Pancreas (tissue), 10 donors: ENCODE results near the gene SCN7A. TPM values are rescaled to one million over a fixed set of nuclear protein-coding genes. Genes with fewer than 3 reads are reported as not detected.

Source experiments
- ATAC-seq, 4 donors: fragments of 200-7000 bp; cut with Tn5 transposase; one replicate each; pipeline versions ENCODE4 v1.8.0 to v1.9.1; 2020; ENCODE audit warnings: mild to moderate bottlenecking in 4 of 4, moderate library complexity in 4 of 4
- DNase-seq, 6 donors: peaks; one replicate each; pipeline ENCODE4 v3.0.0-alpha.2; 2020
- FAIRE-seq: peaks from 2 replicates; lab custom pipeline; 2012; peaks lifted over from hg19 to GRCh38; lab: Jason Lieb, UNC
- H3K27ac ChIP-seq, 4 donors: fragments of 200-600 bp; sonication (generic); 1 replicate in 3 of 4; 2 replicates in 1 of 4; pipeline versions ENCODE4 v1.5.0 to v1.8.0; 2020
- H3K27me3 ChIP-seq, 4 donors: fragments of 200-600 bp; one replicate each; pipeline ENCODE4 v1.8.0; 2021
- H3K36me3 ChIP-seq, 3 donors: fragments of 200-600 bp; sonication (generic) in 1 of 3; one replicate each; pipeline versions ENCODE4 v1.5.0 to v1.8.0; 2020 to 2021
- H3K4me1 ChIP-seq, 3 donors: fragments of 200-600 bp; one replicate each; pipeline ENCODE4 v1.8.0; 2021
- H3K4me3 ChIP-seq, 4 donors: fragments of 200-600 bp; sonication (generic) in 2 of 4; one replicate each; pipeline versions ENCODE4 v1.5.0 to v1.8.0; 2020 to 2021
- H3K9me3 ChIP-seq, 4 donors: fragments of 200-600 bp; one replicate each; pipeline ENCODE4 v1.8.0; 2021
- CTCF ChIP-seq, 4 donors: fragments of 200-600 bp; sonication (generic) in 3 of 4; IDR thresholded peaks; one replicate each; pipeline versions ENCODE4 v1.5.0 to v1.8.0; 2021; ENCODE audit warnings: antibody characterized with exemption in 4 of 4
- WGBS, 2 donors: extraction: QIAGEN DNeasy Blood & Tissue Kit; methylation state at CpG; one replicate each; pipeline ENCODE4 v1.1.7; 2013; 5-methylcytosine and 5-hydroxymethylcytosine counted together
- intact Hi-C, 3 donors: fragments of 100-400 bp; cut with DNase I; formaldehyde crosslinking; loops; one replicate each; pipeline versions ENCODE4 v1.11.1 to v1.14.2; 2022
- polyA plus RNA-seq, 2 donors: library from polyadenylated mRNA; stranded (reverse); fragments of 200-250 nt; gene quantifications; one replicate each; pipeline ENCODE4 v1.2.3, GENCODE V29; 2013
- total RNA-seq, 6 donors: library from RNA; stranded (reverse); fragmentation: NEBNext Ultra II Directional in 4 of 6; extraction: Animal tissue kit (Norgen Biotek cat#: 25700) in 4 of 6; gene quantifications; one replicate each; pipeline versions ENCODE4 v1.2.1 to v1.2.4, GENCODE V29; 2021 to 2023
- donor health status: healthy with polysubstance abuse.
- donor health status: DM: no; HTN: no; CAD: no; lungs with moderate emphysema.
- donor health status: DM: no; HTN: no; CAD: no.
- donor health status: control.
- donor health status: control.
- donor health status: Bipolar disorder and iron deficiency.
- donor health status: DM: yes; HTN: yes; CAD: no.
- donor health status: DM: no; HTN: no; CAD: no.
- donor health status: DM: no; HTN: no; CAD: no.
- donor health status: DM: yes; HTN: yes; CAD: no.

Gene SCN7A
- total and polyA plus RNA-seq, 8 donors, result 0.27 to 7.0 (median 1.3) TPM

GRCh38 chr2:166372046-166372445 is 122.0 kb downstream of the SCN7A start:
- ATAC-seq, result no peak
- Histone ChIP-seq H3K27me3 (no peaks in the 10 kb centered on the region), H3K9me3 (no peaks in the 10 kb centered on the region), H3K27ac (no peak overlapping the region), H3K4me3 (no peak overlapping the region), H3K4me1 (peaks cover 4 to 10% (median 6%) of the 10 kb centered on the region in 3 donors), H3K36me3 (no peaks in the 10 kb centered on the region)
- FAIRE-seq, result no peak
- WGBS, 2 donors, result 52 to 58% methylated on average over 2 of the region's 2 CpGs
- intact Hi-C loops, result no loop called here
- DNase-seq, result no peak
- TF ChIP-seq CTCF (IDR thresholded peaks at IDR 0.05), result no peak

GRCh38 chr2:166365803-166366420 is 128.1 kb downstream of the SCN7A start:
- Histone ChIP-seq H3K27me3 (no peaks in the 10 kb centered on the region), H3K36me3 (no peaks in the 10 kb centered on the region), H3K9me3 (no peaks in the 10 kb centered on the region), H3K4me3 (no peak overlapping the region), H3K27ac (no peak overlapping the region), H3K4me1 (peaks cover 4 to 7% (median 7%) of the 10 kb centered on the region in 3 donors)
- peak in 3 of 4 donors; percentile 48 to 89 (median 76) for ATAC-seq
- DNase-seq, result peak in 3 of 6 donors; percentile 9 to 71 (median 39)
- WGBS, 2 donors, result 31 to 32% methylated on average over 6 of the region's 6 CpGs
- no peak for TF ChIP-seq CTCF (IDR thresholded peaks at IDR 0.05)
- intact Hi-C loops, result no loop called here
- no peak for FAIRE-seq

GRCh38 chr2:166365239-166365638 is 128.8 kb downstream of the SCN7A start:
- intact Hi-C loops, result no loop called here
- FAIRE-seq, result no peak

GRCh38 chr2:166364476-166365161 is 129.4 kb downstream of the SCN7A start:
- TF ChIP-seq CTCF (IDR thresholded peaks at IDR 0.05), result no peak
- Histone ChIP-seq H3K4me1 (peaks cover 4 to 7% (median 7%) of the 10 kb centered on the region in 3 donors), H3K4me3 (no peak overlapping the region), H3K27me3 (no peaks in the 10 kb centered on the region), H3K9me3 (no peaks in the 10 kb centered on the region), H3K36me3 (no peaks in the 10 kb centered on the region), H3K27ac (no peak overlapping the region)
- no peak for FAIRE-seq
- ATAC-seq, result no peak
- DNase-seq, result no peak
- intact Hi-C loops, result no loop called here
- WGBS, 2 donors, result 86 to 92% methylated on average over 9 of the region's 9 CpGs

More at GRCh38 chr2:166365239-166365638, 128.8 kb downstream of the SCN7A start:
- 95 to 97% methylated on average over 3 of the region's 3 CpGs for WGBS, 2 donors
- no peak for DNase-seq
- no peak for ATAC-seq
- Histone ChIP-seq H3K4me3 (no peak overlapping the region), H3K4me1 (peaks cover 4 to 7% (median 7%) of the 10 kb centered on the region in 3 donors), H3K27me3 (no peaks in the 10 kb centered on the region), H3K36me3 (no peaks in the 10 kb centered on the region), H3K27ac (no peak overlapping the region), H3K9me3 (no peaks in the 10 kb centered on the region)
- no peak for TF ChIP-seq CTCF (IDR thresholded peaks at IDR 0.05)
